ENCODE measurements around the gene GLO1.

The GLO1 gene

GRCh38 chr6:38724343-38724742 is 21.4 kb upstream of the GLO1 start:
- TF ChIP-seq CTCF (IDR thresholded peaks at IDR 0.05; ENCODE audit: poor library complexity, severe bottlenecking): no peak

GRCh38 chr6:38723783-38724182 is 20.8 kb upstream of the GLO1 start:
- no peak for TF ChIP-seq CTCF (IDR thresholded peaks at IDR 0.05; ENCODE audit: poor library complexity, severe bottlenecking)
- ATAC-seq (ENCODE audit: low read depth) (no peak), DNase-seq (ENCODE audit: low spot score) (no peak)
- Histone ChIP-seq H3K4me1 (ENCODE audit: insufficient read depth, poor library complexity, severe bottlenecking) (no peaks in the 10 kb centered on the region), H3K9me3 (ENCODE audit: severe bottlenecking) (no peaks in the 10 kb centered on the region), H3K36me3 (ENCODE audit: low read depth) (no peaks in the 10 kb centered on the region), H3K4me3 (ENCODE audit: severe bottlenecking) (no peak overlapping the region), H3K27me3 (ENCODE audit: insufficient read depth, poor library complexity, severe bottlenecking) (no peaks in the 10 kb centered on the region), H3K27ac (ENCODE audit: poor library complexity, severe bottlenecking) (no peak overlapping the region)

More at GRCh38 chr6:38724343-38724742, 21.4 kb upstream of the GLO1 start:
- Histone ChIP-seq H3K27ac (ENCODE audit: poor library complexity, severe bottlenecking) (no peak overlapping the region), H3K4me1 (ENCODE audit: insufficient read depth, poor library complexity, severe bottlenecking) (no peaks in the 10 kb centered on the region), H3K36me3 (ENCODE audit: low read depth) (no peaks in the 10 kb centered on the region), H3K4me3 (ENCODE audit: severe bottlenecking) (no peak overlapping the region), H3K9me3 (ENCODE audit: severe bottlenecking) (no peaks in the 10 kb centered on the region), H3K27me3 (ENCODE audit: insufficient read depth, poor library complexity, severe bottlenecking) (no peaks in the 10 kb centered on the region)
- no peak for DNase-seq (ENCODE audit: low spot score)
- no peak; the same call in 2 of the 3 replicates for ATAC-seq (ENCODE audit: low read depth)

- H3K4me3 ChIP-seq (ENCODE audit: severe bottlenecking): no peak overlapping the region
- no peaks in the 10 kb centered on the region for H3K27me3 ChIP-seq (ENCODE audit: insufficient read depth, poor library complexity, severe bottlenecking)
- no peaks in the 10 kb centered on the region for H3K9me3 ChIP-seq (ENCODE audit: severe bottlenecking)
- TF ChIP-seq CTCF (IDR thresholded peaks at IDR 0.05; ENCODE audit: poor library complexity, severe bottlenecking): no peak
- DNase-seq (ENCODE audit: low spot score) (no peak), ATAC-seq (ENCODE audit: low read depth) (no peak)
- H3K27ac ChIP-seq (ENCODE audit: poor library complexity, severe bottlenecking): no peak overlapping the region
- no peaks in the 10 kb centered on the region for H3K4me1 ChIP-seq (ENCODE audit: insufficient read depth, poor library complexity, severe bottlenecking)
- H3K36me3 ChIP-seq (ENCODE audit: low read depth): no peaks in the 10 kb centered on the region
Observed at GRCh38 chr6:38722727-38723334, 19.9 kb upstream of the GLO1 start.

GRCh38 chr6:38722038-38722437 is 19.1 kb upstream of the GLO1 start:
- H3K9me3 ChIP-seq (ENCODE audit: severe bottlenecking): no peaks in the 10 kb centered on the region
- H3K4me1 ChIP-seq (ENCODE audit: insufficient read depth, poor library complexity, severe bottlenecking): no peaks in the 10 kb centered on the region
- TF ChIP-seq CTCF (IDR thresholded peaks at IDR 0.05; ENCODE audit: poor library complexity, severe bottlenecking): no peak
- DNase-seq (ENCODE audit: low spot score) (no peak), ATAC-seq (ENCODE audit: low read depth) (no peak)
- H3K27ac ChIP-seq (ENCODE audit: poor library complexity, severe bottlenecking): no peak overlapping the region
- H3K4me3 ChIP-seq (ENCODE audit: severe bottlenecking): no peak overlapping the region
- H3K27me3 ChIP-seq (ENCODE audit: insufficient read depth, poor library complexity, severe bottlenecking): no peaks in the 10 kb centered on the region
- H3K36me3 ChIP-seq (ENCODE audit: low read depth): no peaks in the 10 kb centered on the region

- H3K27me3 ChIP-seq (ENCODE audit: insufficient read depth, poor library complexity, severe bottlenecking): no peaks in the 10 kb centered on the region
- H3K27ac ChIP-seq (ENCODE audit: poor library complexity, severe bottlenecking): no peak overlapping the region
- no peaks in the 10 kb centered on the region for H3K36me3 ChIP-seq (ENCODE audit: low read depth)
- TF ChIP-seq CTCF (IDR thresholded peaks at IDR 0.05; ENCODE audit: poor library complexity, severe bottlenecking): peak; percentile 33
- H3K4me1 ChIP-seq (ENCODE audit: insufficient read depth, poor library complexity, severe bottlenecking): no peaks in the 10 kb centered on the region
- DNase-seq (ENCODE audit: low spot score): no peak
- 0 out of 3 replicates have a peak, but pooled peaks have one; percentile 12 for ATAC-seq (ENCODE audit: low read depth)
- H3K4me3 ChIP-seq (ENCODE audit: severe bottlenecking): no peak overlapping the region
- no peaks in the 10 kb centered on the region for H3K9me3 ChIP-seq (ENCODE audit: severe bottlenecking)
Observed at GRCh38 chr6:38720295-38720694, 17.4 kb upstream of the GLO1 start.
